ENCODE data around the gene TBX1. TPM values are rescaled to one million over a fixed set of nuclear protein-coding genes. Genes with fewer than 3 reads are reported as not detected.
"Not testable (repeated sequence)": the region's sequence is repeated elsewhere in the genome, so short reads cannot be mapped to it uniquely, and the experiment has no call there.

Gene TBX1
- total RNA-seq, 1 donor from 2014 or later, result 3.4 TPM

GRCh38 chr22:19789828-19790227, 29.2 kb downstream of the TBX1 start:
- Mint-ChIP-seq H3K4me1 (ENCODE audit: unreplicated experiment) (no peaks in the 10 kb centered on the region), H3K27me3 (no peaks in the 10 kb centered on the region)

GRCh38 chr22:19791243-19791642, 30.7 kb downstream of the TBX1 start:
- Mint-ChIP-seq H3K4me3 (no peak overlapping the region), H3K4me1 (ENCODE audit: unreplicated experiment) (peaks cover 2% of the 10 kb centered on the region), H3K36me3 (peaks cover 15% of the 10 kb centered on the region), H3K27me3 (no peaks in the 10 kb centered on the region), H3K27ac (no peak overlapping the region), H3K9me3 (peaks cover 14% of the 10 kb centered on the region)
- no peak for DNase-seq (ENCODE audit: extremely low spot score, unreplicated experiment)
- no peak for TF ChIP-seq CTCF (conservative IDR thresholded peaks at IDR 0.05)

More at GRCh38 chr22:19789828-19790227, 29.2 kb downstream of the TBX1 start:
- no peak overlapping the region for H3K4me3 Mint-ChIP-seq
- TF ChIP-seq CTCF (conservative IDR thresholded peaks at IDR 0.05), result no peak
- no peak overlapping the region for H3K27ac Mint-ChIP-seq
- DNase-seq (ENCODE audit: extremely low spot score, unreplicated experiment), result no peak
- H3K9me3 Mint-ChIP-seq, result peaks cover 14% of the 10 kb centered on the region
- peaks cover 15% of the 10 kb centered on the region for H3K36me3 Mint-ChIP-seq

GRCh38 chr22:19791894-19792293, 31.3 kb downstream of the TBX1 start:
- Mint-ChIP-seq H3K9me3 (peaks cover 14% of the 10 kb centered on the region), H3K4me1 (ENCODE audit: unreplicated experiment) (peaks cover 8% of the 10 kb centered on the region), H3K36me3 (peaks cover 15% of the 10 kb centered on the region), H3K27ac (no peak overlapping the region), H3K27me3 (no peaks in the 10 kb centered on the region), H3K4me3 (no peak overlapping the region)
- TF ChIP-seq CTCF (conservative IDR thresholded peaks at IDR 0.05), result no peak
- no peak for DNase-seq (ENCODE audit: extremely low spot score, unreplicated experiment)

- Mint-ChIP-seq H3K9me3 (peaks cover 14% of the 10 kb centered on the region), H3K36me3 (peaks cover 15% of the 10 kb centered on the region)
- not testable (repeated sequence) for H3K27me3 Mint-ChIP-seq; DNase-seq (ENCODE audit: extremely low spot score, unreplicated experiment); H3K4me3 Mint-ChIP-seq; H3K4me1 Mint-ChIP-seq (ENCODE audit: unreplicated experiment); H3K27ac Mint-ChIP-seq
Observed at GRCh38 chr22:19792383-19792896, 31.9 kb downstream of the TBX1 start.

GRCh38 chr22:19793161-19793560, 32.6 kb downstream of the TBX1 start:
- no peak overlapping the region for H3K27ac Mint-ChIP-seq
- H3K4me3 Mint-ChIP-seq, result no peak overlapping the region
- no peak for TF ChIP-seq CTCF (conservative IDR thresholded peaks at IDR 0.05)
- H3K27me3 Mint-ChIP-seq, result no peaks in the 10 kb centered on the region
- no peak for DNase-seq (ENCODE audit: extremely low spot score, unreplicated experiment)
- peaks cover 14% of the 10 kb centered on the region for H3K9me3 Mint-ChIP-seq
- peaks cover 9% of the 10 kb centered on the region for H3K4me1 Mint-ChIP-seq (ENCODE audit: unreplicated experiment)
- peaks cover 15% of the 10 kb centered on the region for H3K36me3 Mint-ChIP-seq

DNA sequence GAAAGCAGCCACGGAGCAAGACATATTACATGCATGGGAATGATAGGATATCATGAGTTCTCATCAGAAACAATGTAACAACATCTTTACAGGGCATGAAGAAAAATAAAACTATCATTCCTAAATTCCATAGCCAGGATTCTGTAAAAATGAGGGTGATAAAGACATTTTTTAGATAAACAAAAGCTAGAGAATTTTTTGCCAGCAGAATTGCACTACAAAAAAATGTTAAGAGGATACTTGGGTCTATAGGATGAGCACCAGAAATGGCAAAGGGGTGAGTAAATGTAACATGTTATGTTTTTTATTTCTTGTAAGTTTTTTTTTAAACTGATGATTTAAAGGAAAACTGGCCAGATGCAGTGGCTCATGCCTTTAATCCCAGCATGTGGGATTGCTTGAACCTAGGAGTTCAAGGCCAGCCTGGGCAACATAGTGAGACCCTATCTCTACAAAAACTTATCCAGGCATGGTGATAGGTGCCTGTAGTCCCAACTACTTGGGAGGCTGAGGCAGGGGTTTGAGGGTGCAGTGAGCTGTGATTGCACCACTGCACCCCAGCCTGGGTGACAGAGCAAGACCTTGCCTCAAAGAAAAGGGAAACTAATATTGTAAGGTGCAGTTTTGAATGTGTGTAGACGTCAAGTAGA, 33.2 kb downstream of the TBX1 start:
- DNase-seq (ENCODE audit: extremely low spot score, unreplicated experiment), result no peak
- Mint-ChIP-seq H3K36me3 (peaks cover 15% of the 10 kb centered on the region), H3K4me3 (no peak overlapping the region)

More for the DNA sequence above, 33.2 kb downstream of the TBX1 start:
- peaks cover 9% of the 10 kb centered on the region for H3K4me1 Mint-ChIP-seq (ENCODE audit: unreplicated experiment)
- TF ChIP-seq CTCF (conservative IDR thresholded peaks at IDR 0.05), result no peak
- H3K27me3 Mint-ChIP-seq, result no peaks in the 10 kb centered on the region
- H3K9me3 Mint-ChIP-seq, result peaks cover 14% of the 10 kb centered on the region
- no peak overlapping the region for H3K27ac Mint-ChIP-seq
